ENCODE data around the gene BAIAP2L1. TPM values are rescaled to one million over a fixed set of nuclear protein-coding genes. Genes with fewer than 3 reads are reported as not detected.

BAIAP2L1 gene
- total and polyA plus RNA-seq, 9 of the 15 experiments (the other 6 are each of a cell fraction or from before 2014, with no cell fraction given): 4.2 to 29.8 (median 15.5) TPM

GRCh38 chr7:98266840-98267239 is 134.1 kb downstream of the BAIAP2L1 start:
- Histone ChIP-seq H3K79me2 (ENCODE audit: control insufficient read depth, insufficient read depth, low read length) (no peaks in the 10 kb centered on the region), H2AFZ (ENCODE audit: low read depth, low read length) (no peak overlapping the region), H3K36me3 (ENCODE audit: control insufficient read depth, insufficient read depth, low read length) (no peaks in the 10 kb centered on the region), H3K4me1 (replicated peaks in 1 of 2; ENCODE audit: control insufficient read depth in 2 of 2, insufficient read depth in 2 of 2, low read length in 2 of 2) (peaks cover 0 to 4% of the 10 kb centered on the region in 2 experiments; a peak in 2 of 5 replicates), H4K20me1 (replicated peaks; ENCODE audit: control insufficient read depth, insufficient read depth, low read length) (no peaks in the 10 kb centered on the region), H3K4me2 (ENCODE audit: insufficient read depth, low read length) (no peak overlapping the region), H3K9me1 (ENCODE audit: control insufficient read depth, insufficient read depth, low read length) (no peaks in the 10 kb centered on the region), H3K4me3 (no peak overlapping the region), H3K9me3 (replicated peaks; ENCODE audit: control insufficient read depth, insufficient read depth, low read depth, low read length) (no peaks in the 10 kb centered on the region), H3K27me3 (ENCODE audit: control insufficient read depth in 2 of 2, insufficient read depth in 2 of 2, low read length in 2 of 2) (no peaks in the 10 kb centered on the region), H3K9ac (ENCODE audit: insufficient read depth in 1 of 2, low read depth in 2 of 2, low read length in 2 of 2) (no peak overlapping the region), H3K27ac (ENCODE audit: extremely low read depth, low read depth, low read length) (no peak overlapping the region)
- FAIRE-seq: no peak
- no TSS peak for BruUV-seq (replicated peaks)
- in situ Hi-C loops (cut with MboI) (no loop called here), intact Hi-C loops (cut with micrococcal nuclease) (no loop called here)
- CTCF ChIA-PET (ENCODE audit: low intra/inter-chr PET ratio): no interaction called here
- peak; percentile 53 for ATAC-seq
- DNase-seq (ENCODE audit: extremely low read depth in 1 of 4, low spot score in 3 of 4): no peak
- POLR2A ChIA-PET: no interaction called here
- 100% methylated on average over 1 of the region's 2 CpGs for WGBS (ENCODE audit: insufficient coverage, low coverage, missing lambda C conversion rate)
- TF ChIP-seq CEBPG (CRISPR knock-in tag; IDR thresholded peaks at IDR 0.05) (peak; percentile 31; the same call in 1 of the 2 replicates), CEBPG (tag; conservative IDR thresholded peaks at IDR 0.05 in 1 of 2, IDR thresholded peaks at IDR 0.05 in 1 of 2) (no peak), ZNF512 (tag; IDR thresholded peaks at IDR 0.05) (no peak), ZFP36 (IDR thresholded peaks at IDR 0.05; ENCODE audit: low read depth, low read length, partially characterized antibody) (no peak), CTCF (IDR thresholded peaks at IDR 0.05 in 2 of 3, conservative IDR thresholded peaks at IDR 0.05 in 1 of 3; ENCODE audit: insufficient read depth in 2 of 3, low read depth in 1 of 3, low read length in 3 of 3) (0 out of 6 replicates have a peak, but pooled peaks of 1 of the 3 experiments have one; percentile 14), TAF1 (IDR thresholded peaks at IDR 0.05; ENCODE audit: control insufficient read depth, extremely low read depth, insufficient read depth, low read length, severe bottlenecking) (no peak)
- TF ChIP-seq, protein P1, sequence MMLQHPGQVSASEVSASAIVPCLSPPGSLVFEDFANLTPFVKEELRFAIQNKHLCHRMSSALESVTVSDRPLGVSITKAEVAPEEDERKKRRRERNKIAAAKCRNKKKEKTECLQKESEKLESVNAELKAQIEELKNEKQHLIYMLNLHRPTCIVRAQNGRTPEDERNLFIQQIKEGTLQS (IDR thresholded peaks at IDR 0.05): no peak
- TF ChIP-seq, protein P1 (CRISPR knock-in tag; conservative IDR thresholded peaks at IDR 0.05): no peak
- TF ChIP-seq, protein P2, sequence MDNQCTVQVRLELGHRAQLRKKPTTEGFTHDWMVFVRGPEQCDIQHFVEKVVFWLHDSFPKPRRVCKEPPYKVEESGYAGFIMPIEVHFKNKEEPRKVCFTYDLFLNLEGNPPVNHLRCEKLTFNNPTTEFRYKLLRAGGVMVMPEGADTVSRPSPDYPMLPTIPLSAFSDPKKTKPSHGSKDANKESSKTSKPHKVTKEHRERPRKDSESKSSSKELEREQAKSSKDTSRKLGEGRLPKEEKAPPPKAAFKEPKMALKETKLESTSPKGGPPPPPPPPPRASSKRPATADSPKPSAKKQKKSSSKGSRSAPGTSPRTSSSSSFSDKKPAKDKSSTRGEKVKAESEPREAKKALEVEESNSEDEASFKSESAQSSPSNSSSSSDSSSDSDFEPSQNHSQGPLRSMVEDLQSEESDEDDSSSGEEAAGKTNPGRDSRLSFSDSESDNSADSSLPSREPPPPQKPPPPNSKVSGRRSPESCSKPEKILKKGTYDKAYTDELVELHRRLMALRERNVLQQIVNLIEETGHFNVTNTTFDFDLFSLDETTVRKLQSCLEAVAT (IDR thresholded peaks at IDR 0.05): no peak
